Coronary artery (tissue), 2 donors: Measurements from ENCODE around the gene ITGB2.

Experiments used
- DNase-seq: peaks from one replicate; pipeline ENCODE4 v3.0.0-alpha.2; 2017; ENCODE audit warnings: low spot score
- H3K27ac ChIP-seq, 2 donors: fragments of 200-600 bp; sonication (generic); one replicate each; pipeline ENCODE4 v1.5.1; 2016 to 2019
- H3K4me3 ChIP-seq: fragments of 200-600 bp; sonication (generic); 2 replicates; pipeline ENCODE4 v1.5.1; 2016; ENCODE audit warnings: mild to moderate bottlenecking, moderate library complexity
- TF ChIP-seq, protein P1 (sequence below): fragments of 200-600 bp; sonication (generic); IDR thresholded peaks from one replicate; pipeline ENCODE4 v1.5.1; 2019; ENCODE audit warnings: antibody characterized with exemption

Gene ITGB2

GRCh38 chr21:44927587-44928461 lies 7.1 kb upstream of the ITGB2 start:
- Histone ChIP-seq H3K4me3 (peak overlapping the region; percentile 41), H3K27ac (peak overlapping the region in 1 of 2 donors; percentile 46)
- no peak for DNase-seq
- TF ChIP-seq, protein P1, sequence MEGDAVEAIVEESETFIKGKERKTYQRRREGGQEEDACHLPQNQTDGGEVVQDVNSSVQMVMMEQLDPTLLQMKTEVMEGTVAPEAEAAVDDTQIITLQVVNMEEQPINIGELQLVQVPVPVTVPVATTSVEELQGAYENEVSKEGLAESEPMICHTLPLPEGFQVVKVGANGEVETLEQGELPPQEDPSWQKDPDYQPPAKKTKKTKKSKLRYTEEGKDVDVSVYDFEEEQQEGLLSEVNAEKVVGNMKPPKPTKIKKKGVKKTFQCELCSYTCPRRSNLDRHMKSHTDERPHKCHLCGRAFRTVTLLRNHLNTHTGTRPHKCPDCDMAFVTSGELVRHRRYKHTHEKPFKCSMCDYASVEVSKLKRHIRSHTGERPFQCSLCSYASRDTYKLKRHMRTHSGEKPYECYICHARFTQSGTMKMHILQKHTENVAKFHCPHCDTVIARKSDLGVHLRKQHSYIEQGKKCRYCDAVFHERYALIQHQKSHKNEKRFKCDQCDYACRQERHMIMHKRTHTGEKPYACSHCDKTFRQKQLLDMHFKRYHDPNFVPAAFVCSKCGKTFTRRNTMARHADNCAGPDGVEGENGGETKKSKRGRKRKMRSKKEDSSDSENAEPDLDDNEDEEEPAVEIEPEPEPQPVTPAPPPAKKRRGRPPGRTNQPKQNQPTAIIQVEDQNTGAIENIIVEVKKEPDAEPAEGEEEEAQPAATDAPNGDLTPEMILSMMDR, result no peak

GRCh38 chr21:44927259-44927586 lies 6.5 kb upstream of the ITGB2 start:
- no peak for DNase-seq
- TF ChIP-seq, protein P1, result no peak
- Histone ChIP-seq H3K27ac (peak overlapping the region in 1 of 2 donors; percentile 16), H3K4me3 (no peak overlapping the region)

- DNase-seq, result no peak
- no peak overlapping the region for H3K4me3 ChIP-seq
- peak overlapping the region in 1 of 2 donors; percentile 22 for H3K27ac ChIP-seq
- TF ChIP-seq, protein P1, result no peak
These were observed 5.8 kb upstream of the ITGB2 start for GRCh38 chr21:44926331-44927101.

GRCh38 chr21:44925378-44925755 lies 4.7 kb upstream of the ITGB2 start:
- DNase-seq, result no peak
- no peak overlapping the region for H3K4me3 ChIP-seq
- TF ChIP-seq, protein P1, result no peak
- no peak overlapping the region for H3K27ac ChIP-seq

DNA sequence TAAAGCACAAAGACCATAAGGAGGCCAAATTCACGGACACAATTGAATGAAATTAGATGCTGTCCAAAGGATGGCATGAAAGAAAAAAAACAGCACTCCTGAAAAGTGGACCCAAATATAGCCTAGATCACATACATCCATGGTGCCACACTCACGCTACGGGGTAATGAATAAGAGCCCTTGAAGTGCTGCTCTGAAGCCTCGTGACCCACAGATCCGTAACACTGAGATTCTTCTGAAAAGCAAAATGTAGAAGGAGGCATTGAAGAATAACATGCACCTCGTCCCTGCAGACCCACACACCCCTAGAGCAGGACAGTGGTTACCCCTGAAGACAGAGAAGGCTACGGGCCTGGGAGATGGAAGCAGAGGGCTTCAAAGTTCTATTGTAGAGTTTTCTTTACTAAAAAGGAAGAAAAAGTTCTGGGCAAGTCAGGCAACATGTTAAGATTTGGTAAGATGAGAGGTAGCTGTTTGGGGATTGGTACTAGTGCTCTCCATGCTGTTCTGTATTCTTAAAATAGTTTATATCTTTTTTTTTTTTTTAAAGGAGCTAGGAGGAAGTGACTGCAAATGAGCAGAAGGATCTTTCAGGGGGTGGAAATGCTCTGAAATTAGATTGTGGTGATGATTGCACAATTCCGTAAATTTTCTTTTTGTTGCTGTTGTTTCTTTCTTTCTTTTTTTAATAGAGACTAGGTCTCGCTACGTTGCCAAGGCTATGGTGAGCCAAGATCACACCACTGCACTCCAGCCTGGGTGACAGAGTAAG lies 4.1 kb upstream of the ITGB2 start:
- TF ChIP-seq, protein P1, result no peak
- Histone ChIP-seq H3K27ac (no peak overlapping the region), H3K4me3 (no peak overlapping the region)
- DNase-seq, result no peak

DNA sequence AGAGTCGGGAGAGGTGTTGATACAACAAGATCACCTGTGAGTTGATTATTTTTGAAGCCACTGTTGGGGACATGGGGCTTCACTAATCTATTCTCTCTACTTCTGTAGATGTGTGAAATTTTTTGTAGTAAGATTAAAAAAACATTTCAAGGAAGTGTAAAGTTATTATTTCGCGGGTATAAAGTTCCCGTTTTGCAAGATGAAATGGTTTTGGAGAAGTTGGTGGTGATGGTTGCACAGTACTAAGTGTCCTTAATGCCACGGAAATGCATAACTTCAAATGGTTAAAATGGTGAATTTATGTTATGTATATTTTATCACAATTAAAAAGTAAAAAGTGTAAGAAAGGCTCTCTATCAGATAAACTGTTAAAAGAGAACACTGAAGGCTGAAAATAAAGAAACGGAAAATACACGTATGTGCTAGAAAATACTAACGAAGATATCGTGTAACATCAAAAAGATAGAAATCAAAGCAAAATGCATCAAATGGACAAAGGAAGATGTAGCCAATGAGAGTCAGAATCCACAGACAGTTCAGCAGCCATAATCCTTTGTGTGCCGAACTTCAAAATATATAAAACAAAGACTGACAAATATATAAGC lies 2.9 kb upstream of the ITGB2 start:
- no peak overlapping the region for H3K4me3 ChIP-seq
- H3K27ac ChIP-seq, result no peak overlapping the region
- DNase-seq, result no peak
- TF ChIP-seq, protein P1, result no peak
